Omental fat pad (tissue), 4 donors: Measurements from ENCODE around the gene PTPRG. TPM values are rescaled to one million over a fixed set of nuclear protein-coding genes. Genes with fewer than 3 reads are reported as not detected.
A peak's percentile ranks its signal among the peaks of the same experiment; 100 is the strongest.

Experiments used
- ATAC-seq: fragments of 150-250 bp; one replicate; pipeline ENCODE4 v1.9.1; 2016; ENCODE audit warnings: mild to moderate bottlenecking, moderate library complexity; ENCODE audit not compliant: low FRiP score
- DNase-seq: peaks from one replicate; pipeline ENCODE4 v3.0.0-alpha.2; 2019; ENCODE audit warnings: low spot score
- CTCF ChIP-seq, 3 donors: fragments of 450-650 bp; IDR thresholded peaks; one replicate each; pipeline ENCODE4 v1.5.1; 2016 to 2017; ENCODE audit warnings: antibody characterized with exemption in 3 of 3, mild to moderate bottlenecking in 3 of 3, moderate library complexity in 2 of 3
- total RNA-seq, 4 donors: library from RNA; depleted of rRNA; stranded (reverse); fragments of >200 nt; gene quantifications; one replicate each; pipeline ENCODE4 v1.1.0, GENCODE V29; 2016

The PTPRG gene
- total RNA-seq, 4 donors from 2014 or later = 90.0 to 172 (median 104) TPM

- no peak for ATAC-seq
- DNase-seq = no peak
- TF ChIP-seq CTCF (IDR thresholded peaks at IDR 0.05) = no peak
Measured at GRCh38 chr3:61946570-61947324, 385.4 kb downstream of the PTPRG start.

GRCh38 chr3:61947456-61947855 lies 386.1 kb downstream of the PTPRG start:
- ATAC-seq (no peak), DNase-seq (no peak)
- no peak for TF ChIP-seq CTCF (IDR thresholded peaks at IDR 0.05)

GRCh38 chr3:61948699-61949305 lies 387.4 kb downstream of the PTPRG start:
- ATAC-seq (no peak), DNase-seq (no peak)
- no peak for TF ChIP-seq CTCF (IDR thresholded peaks at IDR 0.05)

- DNase-seq (no peak), ATAC-seq (no peak)
- TF ChIP-seq CTCF (IDR thresholded peaks at IDR 0.05) = no peak
Measured at GRCh38 chr3:61954097-61954540, 392.7 kb downstream of the PTPRG start.

GRCh38 chr3:61955483-61955882 lies 394.1 kb downstream of the PTPRG start:
- ATAC-seq = no peak
- no peak for DNase-seq
- no peak for TF ChIP-seq CTCF (IDR thresholded peaks at IDR 0.05)

GRCh38 chr3:61956236-61956635 lies 394.9 kb downstream of the PTPRG start:
- peak; percentile 88 for ATAC-seq
- no peak for TF ChIP-seq CTCF (IDR thresholded peaks at IDR 0.05)
- DNase-seq = no peak

GRCh38 chr3:61957259-61957658 lies 395.9 kb downstream of the PTPRG start:
- DNase-seq (no peak), ATAC-seq (no peak)
- no peak for TF ChIP-seq CTCF (IDR thresholded peaks at IDR 0.05)
